Mammary epithelial cell (primary cell): ENCODE measurements around the gene SLC25A51.

Experiments
- CTCF ChIP-seq, 2 donors: IDR thresholded peaks in 1 of 2; conservative IDR thresholded peaks in 1 of 2; 2 replicates each; pipeline ENCODE4 v1.5.1; 2011 to 2012; ENCODE audit warnings: inconsistent platforms in 2 of 2, low read length in 2 of 2, mild to moderate bottlenecking in 2 of 2, control low read depth in 1 of 2, low read depth in 1 of 2; ENCODE audit not compliant: insufficient read depth in 1 of 2; ENCODE audit errors: extremely low read depth in 1 of 2
- EZH2 ChIP-seq: IDR thresholded peaks from 2 replicates; pipeline ENCODE4 v1.6.1; 2012; ENCODE audit warnings: low read length, inconsistent platforms, borderline replicate concordance

- TF ChIP-seq CTCF (conservative IDR thresholded peaks at IDR 0.05 in 1 of 2, IDR thresholded peaks at IDR 0.05 in 1 of 2; ENCODE audit: extremely low read depth in 1 of 2, insufficient read depth in 1 of 2, low read depth in 1 of 2, low read length in 2 of 2) (no peak), EZH2 (no peak)
Observed at GRCh38 chr9:37937366-37937765, 33.4 kb upstream of the SLC25A51 start.
